Mesenteric fat pad (tissue), 1 donor: ENCODE data around the gene HSPA2. TPM values are rescaled to one million over a fixed set of nuclear protein-coding genes. Genes with fewer than 3 reads are reported as not detected.
"Not testable (repeated sequence)": the region's sequence is repeated elsewhere in the genome, so short reads cannot be mapped to it uniquely, and the experiment has no call there.

ENCODE experiments used
- DNase-seq: peaks from one replicate; pipeline ENCODE4 v3.0.0-alpha.2; 2020; ENCODE audit warnings: low spot score
- total RNA-seq: library from RNA; stranded (reverse); fragmentation: NEBNext Ultra II Directional; extraction: Animal tissue kit (Norgen Biotek cat#: 25700); gene quantifications from one replicate; pipeline ENCODE4 v1.2.1, GENCODE V29; 2021
- donor health status: DM: yes; HTN: yes; CAD: no.

The HSPA2 gene
- total RNA-seq, 1 donor from 2014 or later, result 9.5 TPM

DNA sequence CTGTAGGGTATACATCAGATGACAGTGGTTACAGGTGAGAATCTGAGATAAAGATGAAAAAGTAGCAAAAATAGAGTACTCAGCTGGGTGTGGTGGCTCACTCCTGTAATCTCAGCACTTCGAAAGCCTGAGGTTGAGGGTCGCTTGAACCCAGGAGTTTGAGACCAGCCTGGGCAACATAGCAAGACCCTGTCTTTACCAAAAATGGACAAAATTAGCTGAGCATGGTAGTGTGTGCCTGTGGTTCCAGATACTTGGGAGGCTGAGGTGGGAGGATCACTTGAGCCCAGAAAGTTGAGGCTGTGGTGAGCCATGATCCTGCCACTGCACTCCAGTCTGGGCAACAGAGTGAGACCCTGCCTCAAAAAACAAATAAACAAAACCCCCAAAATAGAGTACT, 17.7 kb downstream of the HSPA2 start:
- not testable (repeated sequence) for DNase-seq

DNA sequence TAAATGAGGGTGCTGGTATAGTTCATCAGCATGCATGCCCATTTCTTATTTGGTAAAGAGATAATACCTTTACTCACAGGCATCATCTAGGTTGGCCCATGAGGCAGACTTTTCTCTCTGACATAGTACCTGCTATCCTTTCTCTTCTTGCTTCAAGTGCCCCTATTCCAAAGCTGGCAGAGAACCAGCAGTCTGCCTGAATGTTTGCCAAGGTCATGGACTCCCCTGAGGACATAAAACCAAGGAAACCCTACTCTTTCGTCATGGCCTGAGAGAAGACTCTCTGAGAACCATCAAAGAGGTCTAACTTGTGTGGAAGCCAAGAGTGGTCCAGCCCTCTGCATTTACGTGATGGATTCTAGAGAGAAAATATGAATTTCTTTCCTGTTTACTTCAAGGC, 21.1 kb downstream of the HSPA2 start:
- no peak for DNase-seq

DNA sequence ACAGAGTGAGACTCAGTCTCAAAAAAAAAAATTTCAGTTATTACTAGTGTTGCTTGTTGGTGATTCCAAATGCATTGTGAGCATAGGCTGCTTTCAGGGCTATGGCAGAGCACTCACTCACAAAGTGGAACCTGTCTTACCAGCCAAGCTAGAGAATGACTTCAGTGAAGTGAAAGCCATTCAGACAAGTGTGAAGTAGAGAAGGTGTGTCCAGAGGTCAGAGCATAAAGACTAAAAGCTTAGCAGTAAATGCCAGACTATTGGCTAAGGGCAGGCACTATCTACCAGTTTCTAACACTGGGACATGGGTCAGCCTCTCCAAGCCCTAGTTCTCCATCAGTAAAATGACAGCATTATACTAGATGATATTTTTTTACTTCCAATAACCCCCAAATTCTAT, 21.9 kb downstream of the HSPA2 start:
- no peak for DNase-seq

DNA sequence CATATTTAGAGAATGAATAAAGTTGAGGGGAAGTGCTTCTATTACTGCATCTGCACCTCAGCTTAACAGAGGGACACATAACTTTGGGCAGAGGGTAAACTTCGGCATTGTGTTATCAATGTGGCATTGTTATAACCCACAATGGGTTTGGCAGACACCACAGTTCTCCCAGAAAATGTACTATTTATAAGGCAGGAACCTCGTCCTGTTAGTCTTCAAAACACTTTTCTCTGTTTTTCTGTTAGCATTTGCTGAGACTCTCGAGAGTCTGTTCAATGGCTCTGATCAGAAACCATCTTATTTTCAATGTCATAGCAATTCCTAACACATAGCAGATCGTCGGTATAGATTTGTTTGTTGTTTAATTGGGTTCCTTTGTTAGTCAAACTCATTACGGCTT, 23.2 kb downstream of the HSPA2 start:
- no peak for DNase-seq

DNA sequence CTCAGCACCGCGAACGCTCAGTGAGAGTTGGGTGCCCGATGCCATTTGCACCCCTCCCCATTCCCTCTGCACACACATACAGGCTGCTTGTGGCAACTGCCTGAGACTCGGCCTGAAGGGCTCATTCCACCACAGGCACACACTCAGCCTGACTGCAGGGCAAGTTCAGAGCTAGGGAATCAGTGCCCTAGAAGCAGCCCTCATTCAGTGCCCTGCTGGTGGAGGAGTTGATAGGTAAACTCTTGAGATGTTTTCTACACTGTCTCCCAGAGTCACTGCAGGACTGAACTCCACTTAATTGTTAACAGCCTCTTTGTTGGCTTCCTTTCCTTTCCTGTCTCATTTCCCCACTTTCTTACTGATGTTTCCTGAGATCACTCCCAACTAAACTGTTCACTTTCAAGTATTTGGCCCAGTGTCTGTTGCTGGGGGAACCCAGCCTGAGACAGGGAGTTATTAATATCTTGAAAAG, 26.1 kb downstream of the HSPA2 start:
- DNase-seq, result no peak

DNA sequence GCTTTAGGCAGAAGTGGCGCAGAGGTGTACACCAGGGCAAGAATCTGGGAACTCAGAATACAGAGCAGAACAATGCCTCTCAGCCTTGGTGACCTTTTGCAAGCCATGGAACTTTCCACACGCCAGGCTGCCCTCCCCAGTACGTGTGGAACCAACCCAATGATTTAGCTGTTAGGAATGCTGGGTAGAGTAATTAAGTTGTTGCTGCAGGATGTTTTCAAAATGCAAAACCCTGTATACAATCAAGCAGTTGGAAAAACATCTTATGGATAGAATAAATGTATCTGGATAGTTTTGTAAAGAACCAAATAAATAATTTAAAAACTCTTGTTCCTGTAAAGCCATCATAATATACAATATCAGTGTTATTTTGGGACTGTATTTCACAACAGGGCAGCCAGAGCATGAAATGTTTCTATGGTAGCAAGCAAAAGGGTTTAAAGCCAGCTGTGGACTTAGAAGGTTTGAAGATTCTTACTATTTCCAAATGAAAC, 28.6 kb downstream of the HSPA2 start:
- no peak for DNase-seq

DNA sequence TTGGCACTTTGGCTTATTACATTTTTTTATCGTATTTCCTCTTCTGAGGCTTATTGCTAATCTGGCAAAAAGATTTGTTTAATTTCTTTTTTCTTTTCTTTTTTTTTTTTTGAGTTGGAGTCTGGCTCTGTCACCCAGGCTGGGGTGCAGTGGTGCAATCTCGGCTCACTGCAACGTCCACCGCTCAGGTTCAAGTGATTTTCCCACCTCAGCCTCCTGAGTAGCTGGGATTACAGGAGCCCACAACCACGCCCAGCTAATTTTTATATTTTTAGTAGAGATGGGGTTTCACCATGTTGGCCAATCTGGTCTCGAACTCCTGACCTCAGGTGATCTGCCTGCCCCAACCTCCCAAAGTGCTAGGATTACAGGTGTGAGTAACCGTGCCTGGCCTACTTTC, 29.1 kb downstream of the HSPA2 start:
- DNase-seq, result not testable (repeated sequence)

DNA sequence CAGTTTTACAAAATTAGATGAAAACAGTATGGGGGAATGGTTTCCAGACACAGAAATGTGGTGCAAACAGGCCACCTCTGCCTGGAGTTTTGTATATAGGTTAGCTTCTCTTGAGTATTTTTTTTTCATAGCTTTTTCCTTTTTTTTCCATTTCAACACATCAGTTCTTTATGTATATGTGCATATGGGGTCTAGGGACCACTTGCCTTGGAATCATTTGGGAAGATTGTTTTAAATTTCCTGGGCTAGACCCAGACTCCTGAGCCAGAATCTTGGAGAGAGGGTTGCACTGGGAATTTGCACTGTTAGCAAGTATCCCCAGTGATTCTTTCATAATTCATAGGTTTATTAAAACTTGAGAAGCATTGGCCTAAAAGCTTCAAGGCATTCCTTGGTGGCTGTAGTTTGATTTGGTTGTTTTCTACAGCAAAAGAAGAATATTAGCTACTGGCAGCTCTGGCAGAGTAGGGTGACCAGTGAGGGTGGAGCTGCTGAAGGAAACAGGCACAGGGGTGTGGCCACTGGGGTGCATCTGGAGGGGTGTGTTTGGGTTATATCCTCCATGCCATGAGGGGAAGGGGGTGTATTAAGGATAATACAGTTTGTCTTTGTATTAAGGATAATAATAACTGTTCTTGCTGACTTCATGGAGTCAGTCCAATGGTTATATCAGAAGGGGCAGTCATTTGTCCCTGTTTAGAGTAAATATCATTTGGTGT, 32.0 kb downstream of the HSPA2 start:
- DNase-seq, result no peak

DNA sequence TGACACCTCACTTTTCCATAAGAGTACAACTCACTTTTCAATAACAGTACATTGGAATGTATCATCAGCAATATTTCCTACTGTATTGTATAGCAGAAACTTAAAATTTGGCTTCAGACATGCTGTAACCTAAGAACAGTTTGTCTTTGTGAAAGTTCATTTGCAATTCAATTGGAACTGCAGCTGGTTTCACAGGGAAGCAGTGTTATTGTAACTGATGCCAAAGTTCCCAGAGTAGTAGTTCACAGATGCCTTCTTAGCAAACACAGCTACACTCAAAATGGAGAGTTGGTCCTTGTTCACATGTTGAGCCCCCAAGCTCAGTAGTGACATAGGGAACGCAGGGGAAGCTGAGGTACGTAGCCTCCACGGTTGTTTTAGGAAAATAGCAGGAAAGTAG, 32.6 kb downstream of the HSPA2 start:
- no peak for DNase-seq

DNA sequence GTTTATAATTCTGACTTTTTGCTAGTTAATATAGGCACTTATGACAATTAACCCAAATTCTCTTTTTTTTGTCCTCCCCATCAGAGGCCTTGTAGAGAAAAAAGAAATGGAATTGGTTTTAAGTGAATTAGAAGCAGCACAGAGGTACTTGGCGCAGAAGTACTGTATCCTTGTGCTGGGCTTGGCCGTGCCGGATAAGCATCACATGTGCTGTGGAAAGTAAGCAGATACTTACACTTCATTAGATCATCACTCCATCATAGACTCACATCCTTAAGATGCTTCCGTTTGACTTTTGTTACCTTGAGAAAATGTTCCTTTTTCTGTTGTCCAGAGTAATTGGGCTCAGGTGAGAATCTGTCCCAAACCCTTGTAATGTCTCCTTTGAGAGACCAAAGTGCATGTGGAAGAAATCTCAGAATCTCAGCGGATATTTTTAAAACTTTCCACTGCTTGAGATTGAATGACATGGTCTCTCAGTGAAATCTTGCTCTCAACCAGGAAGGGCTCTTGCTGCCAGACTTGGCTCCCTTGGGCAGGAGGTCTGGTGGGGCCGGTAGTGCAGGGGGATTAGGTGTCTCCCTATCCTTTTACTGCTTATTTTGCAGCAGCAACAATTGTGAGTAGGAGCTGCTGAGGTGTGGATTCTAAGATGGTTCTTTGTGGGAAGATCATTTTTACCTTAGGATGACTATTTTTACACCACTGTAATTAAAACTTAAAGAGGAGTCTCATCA, 34.0 kb downstream of the HSPA2 start:
- no peak for DNase-seq

DNA sequence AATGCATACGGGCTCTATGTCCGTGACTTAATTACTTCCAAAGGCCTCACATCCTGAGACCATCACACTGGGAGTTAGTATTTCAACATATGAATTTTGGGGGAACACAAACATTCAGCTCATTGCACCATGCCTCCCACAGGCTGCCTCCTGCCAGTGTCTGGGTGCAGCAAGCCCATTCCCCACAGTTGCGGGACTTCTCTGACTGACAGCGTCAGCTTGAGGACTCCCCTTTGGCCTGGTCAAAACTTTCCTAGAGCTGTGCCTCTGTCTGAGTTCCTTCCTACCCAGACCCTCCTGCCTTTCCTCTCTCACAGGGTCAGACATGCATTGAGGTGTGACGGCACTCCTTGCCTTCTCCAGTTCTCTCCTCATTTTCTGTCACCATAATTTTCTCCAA, 36.7 kb downstream of the HSPA2 start:
- DNase-seq, result no peak

DNA sequence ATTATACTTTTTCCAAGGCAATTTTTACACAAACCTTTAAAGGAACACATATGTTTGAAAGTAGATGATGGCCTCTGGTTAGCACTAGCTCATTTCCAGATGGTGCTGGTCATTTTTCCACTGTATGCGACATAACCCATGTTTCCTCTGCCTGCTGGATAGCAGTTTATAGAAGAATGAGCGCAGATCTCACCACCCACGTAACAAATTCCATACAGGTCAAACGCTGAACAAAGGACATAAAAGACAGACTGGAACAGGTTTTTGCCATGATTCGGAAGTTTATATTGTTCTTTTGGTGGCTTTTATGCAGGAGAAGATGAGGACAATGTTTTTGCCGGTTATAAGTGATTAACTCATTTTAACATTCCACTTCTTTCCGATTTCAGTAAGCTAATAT, 39.9 kb downstream of the HSPA2 start:
- DNase-seq, result no peak

DNA sequence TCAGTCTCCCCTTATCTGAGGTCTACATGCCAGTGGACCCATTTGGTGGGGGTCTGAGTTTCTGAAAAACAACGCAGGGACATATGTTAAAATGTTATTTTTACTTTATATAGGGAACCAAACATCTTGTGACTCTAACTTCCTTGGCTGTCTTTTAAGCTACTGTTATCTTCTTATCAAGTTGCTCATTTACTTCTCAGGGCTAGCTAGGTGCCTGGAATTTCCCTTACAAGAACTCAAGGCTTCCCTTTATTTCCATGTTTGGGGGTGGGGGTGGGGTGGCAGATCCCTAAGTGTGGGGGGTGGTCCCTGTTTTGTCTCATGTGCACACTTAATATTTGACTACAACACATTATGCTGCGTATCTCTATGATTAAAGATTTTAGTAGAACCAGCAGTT, 40.8 kb downstream of the HSPA2 start:
- DNase-seq, result no peak

DNA sequence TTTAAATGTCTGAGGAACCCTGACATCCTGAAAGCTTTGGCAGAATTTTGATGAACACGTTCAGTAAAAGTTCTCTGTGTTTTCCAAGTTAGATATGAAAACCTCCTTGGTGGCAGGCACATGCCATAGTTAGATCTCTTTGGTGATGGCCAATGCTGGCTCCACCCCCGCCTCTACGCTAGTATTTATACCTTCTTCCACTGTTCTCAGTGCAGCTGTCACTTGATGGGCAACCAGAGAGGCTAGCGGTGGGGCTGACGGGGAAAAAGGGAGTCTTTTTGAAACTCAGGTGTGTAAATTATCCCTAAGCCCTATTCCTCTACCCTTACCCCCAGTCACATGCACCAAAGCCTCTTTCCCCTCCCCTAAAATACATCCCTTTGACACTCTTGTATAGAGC, 41.3 kb downstream of the HSPA2 start:
- DNase-seq, result no peak

DNA sequence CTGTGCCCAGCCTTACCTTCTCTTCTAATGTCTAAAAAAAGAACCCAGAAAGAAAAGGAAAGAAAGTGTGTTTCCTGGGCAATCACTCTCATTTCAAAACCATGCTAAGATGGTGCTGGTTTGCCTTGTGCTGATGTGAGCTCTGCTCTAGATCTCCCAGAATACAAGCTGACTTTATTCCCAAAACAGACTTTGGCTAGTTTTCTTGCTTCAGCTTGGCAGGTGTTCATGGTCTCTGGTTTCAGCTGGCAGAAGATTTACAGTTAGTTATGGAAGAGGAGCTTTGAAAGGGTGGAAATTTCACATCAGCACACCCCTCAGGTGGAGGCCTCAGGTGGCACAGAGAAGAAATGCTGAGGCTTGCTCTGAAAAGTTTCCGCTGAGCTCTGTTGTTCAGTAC, 43.6 kb downstream of the HSPA2 start:
- DNase-seq, result no peak

DNA sequence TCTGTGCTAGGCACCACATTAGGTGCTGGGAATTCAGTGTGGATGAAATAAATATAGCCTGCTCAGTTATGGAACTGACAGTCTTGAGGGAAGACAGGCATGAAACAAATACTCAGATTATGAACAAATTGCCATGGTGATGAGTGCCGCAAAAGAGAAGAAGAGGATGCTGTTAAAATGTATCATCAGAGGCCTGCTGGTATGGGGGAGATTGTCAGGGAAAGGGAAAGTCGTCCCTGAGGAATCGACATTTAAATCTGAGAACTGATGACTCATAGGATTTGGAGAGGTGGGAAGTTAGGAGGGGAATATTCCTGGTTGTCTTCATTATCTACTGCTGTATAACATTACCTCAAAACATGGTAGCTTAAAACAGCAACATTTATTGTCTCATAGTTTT, 51.3 kb downstream of the HSPA2 start:
- DNase-seq, result no peak

Other genes starting within 250 kb of the HSPA2 start
- 0.32 TPM for gene ESR2, start 246.4 kb upstream of the HSPA2 start, total RNA-seq
- 161 TPM for gene MTHFD1, start 152.4 kb upstream of the HSPA2 start, total RNA-seq
- 0.45 TPM for gene AKAP5, start 75.2 kb upstream of the HSPA2 start, total RNA-seq
- 11.2 TPM for gene ZBTB25, start 36.9 kb upstream of the HSPA2 start, total RNA-seq
- gene ZBTB1, start 36.0 kb upstream of the HSPA2 start, total RNA-seq, result 35.5 TPM
- gene PPP1R36, start 9.2 kb downstream of the HSPA2 start, total RNA-seq, result 1.3 TPM
- 35.6 TPM for gene PLEKHG3, start 163.7 kb downstream of the HSPA2 start, total RNA-seq